ENCODE measurements around the gene FOXI2.

FOXI2 gene

GRCh38 chr10:127743205-127743604, 6.2 kb downstream of the FOXI2 start:
- no peak for DNase-seq (ENCODE audit: low read depth)

GRCh38 chr10:127744956-127745355, 8.0 kb downstream of the FOXI2 start:
- DNase-seq (ENCODE audit: low read depth): no peak

GRCh38 chr10:127745861-127746260, 8.9 kb downstream of the FOXI2 start:
- no peak for DNase-seq (ENCODE audit: low read depth)

- DNase-seq (ENCODE audit: low read depth): no peak
Observed at GRCh38 chr10:127755753-127756152, 18.8 kb downstream of the FOXI2 start.

- DNase-seq (ENCODE audit: low read depth): no peak
Observed at GRCh38 chr10:127756264-127756663, 19.3 kb downstream of the FOXI2 start.

GRCh38 chr10:127757033-127757432, 20.0 kb downstream of the FOXI2 start:
- DNase-seq (ENCODE audit: low read depth): no peak

GRCh38 chr10:127759276-127759675, 22.3 kb downstream of the FOXI2 start:
- DNase-seq (ENCODE audit: low read depth): no peak

- no peak for DNase-seq (ENCODE audit: low read depth)
Observed at GRCh38 chr10:127762925-127763324, 25.9 kb downstream of the FOXI2 start.

- DNase-seq (ENCODE audit: low read depth): no peak
Observed at GRCh38 chr10:127774766-127775559, 38.0 kb downstream of the FOXI2 start.

- no peak for DNase-seq (ENCODE audit: low read depth)
Observed at GRCh38 chr10:127776816-127777215, 39.8 kb downstream of the FOXI2 start.

- DNase-seq (ENCODE audit: low read depth): no peak
Observed at GRCh38 chr10:127781412-127781811, 44.4 kb downstream of the FOXI2 start.

- DNase-seq (ENCODE audit: low read depth): no peak
Observed at GRCh38 chr10:127787873-127788272, 50.9 kb downstream of the FOXI2 start.

- DNase-seq (ENCODE audit: low read depth): no peak
Observed at GRCh38 chr10:127790066-127790624, 53.2 kb downstream of the FOXI2 start.

Data from GM04504 (cell line).